H9 (cell line): ENCODE results near the gene CD300C. TPM values are rescaled to one million over a fixed set of nuclear protein-coding genes. Genes with fewer than 3 reads are reported as not detected.
"Not testable (repeated sequence)": the region's sequence is repeated elsewhere in the genome, so short reads cannot be mapped to it uniquely, and the experiment has no call there.

Experiments
- DNase-seq: peaks from one replicate; pipeline ENCODE4 v3.0.0-alpha.2; 2017
- H2AFZ ChIP-seq: one replicate; pipeline ENCODE4 v1.6.1; 2013; ENCODE audit warnings: mild to moderate bottlenecking, low read length, control low read depth, moderate library complexity
- H2AK5ac ChIP-seq: 2 replicates; pipeline ENCODE4 v1.6.1; 2013; ENCODE audit warnings: low read length, control low read depth, mixed read lengths; ENCODE audit not compliant: insufficient read length
- H2BK120ac ChIP-seq: one replicate; pipeline ENCODE4 v1.6.1; 2013; ENCODE audit warnings: low read depth, mild to moderate bottlenecking, low read length, control low read depth, inconsistent platforms; ENCODE audit not compliant: poor library complexity, severe bottlenecking
- H2BK12ac ChIP-seq: 2 replicates; pipeline ENCODE4 v1.6.1; 2013; ENCODE audit warnings: low read length, control low read depth, mixed read lengths, low read depth; ENCODE audit not compliant: insufficient read length
- H2BK15ac ChIP-seq: 2 replicates; pipeline ENCODE4 v1.6.1; 2013; ENCODE audit warnings: low read depth, low read length, control low read depth
- H2BK20ac ChIP-seq: one replicate; pipeline ENCODE4 v1.6.1; 2013; ENCODE audit warnings: low read depth, mild to moderate bottlenecking, low read length, control low read depth, inconsistent platforms; ENCODE audit not compliant: poor library complexity, severe bottlenecking
- H2BK5ac ChIP-seq: 2 replicates; pipeline ENCODE4 v1.6.1; 2013; ENCODE audit warnings: low read length, control low read depth, mixed read lengths; ENCODE audit not compliant: insufficient read length
- H3K14ac ChIP-seq: 2 replicates; pipeline ENCODE4 v1.6.1; 2013; ENCODE audit warnings: low read length, control low read depth; ENCODE audit not compliant: insufficient read depth
- H3K18ac ChIP-seq: 2 replicates; pipeline ENCODE4 v1.6.1; 2013; ENCODE audit warnings: low read depth, mild to moderate bottlenecking, mixed read lengths, low read length, control low read depth; ENCODE audit not compliant: insufficient read length
- H3K23ac ChIP-seq: 2 replicates; pipeline ENCODE4 v1.6.1; 2013; ENCODE audit warnings: low read length, control low read depth, mixed read lengths, low read depth; ENCODE audit not compliant: insufficient read length
- H3K23me2 ChIP-seq: 2 replicates; pipeline ENCODE4 v1.6.1; 2013; ENCODE audit warnings: low read depth, mild to moderate bottlenecking, mixed read lengths, low read length, control low read depth; ENCODE audit not compliant: insufficient read length, poor library complexity, severe bottlenecking
- H3K27ac ChIP-seq: 2 replicates; pipeline ENCODE4 v1.5.1; 2013; ENCODE audit warnings: low read length, control low read depth, mixed read lengths, low read depth; ENCODE audit not compliant: insufficient read length
- H3K27me3 ChIP-seq: 2 replicates; pipeline ENCODE4 v1.6.1; 2013; ENCODE audit warnings: low read length, control low read depth, inconsistent platforms; ENCODE audit not compliant: insufficient read depth
- H3K4ac ChIP-seq: 2 replicates; pipeline ENCODE4 v1.6.1; 2013; ENCODE audit warnings: low read depth, mild to moderate bottlenecking, control low read depth, inconsistent platforms, low read length, moderate library complexity
- H3K4me1 ChIP-seq: 2 replicates; pipeline ENCODE4 v1.6.1; 2013; ENCODE audit warnings: low read length, control low read depth, inconsistent platforms; ENCODE audit not compliant: insufficient read depth
- H3K4me2 ChIP-seq: 2 replicates; pipeline ENCODE4 v1.6.1; 2013; ENCODE audit warnings: low read length, control low read depth, mixed read lengths; ENCODE audit not compliant: insufficient read length, insufficient read depth
- H3K56ac ChIP-seq: 2 replicates; pipeline ENCODE4 v1.6.1; 2013; ENCODE audit warnings: low read depth, mild to moderate bottlenecking, mixed read lengths, low read length, control low read depth; ENCODE audit not compliant: insufficient read length
- H3K79me1 ChIP-seq: 2 replicates; pipeline ENCODE4 v1.6.1; 2013; ENCODE audit warnings: low read depth, mild to moderate bottlenecking, moderate library complexity, low read length, control low read depth, inconsistent platforms; ENCODE audit not compliant: insufficient read depth, poor library complexity, severe bottlenecking
- H3K79me2 ChIP-seq: 2 replicates; pipeline ENCODE4 v1.6.1; 2013; ENCODE audit warnings: low read length, control low read depth, inconsistent platforms; ENCODE audit not compliant: insufficient read depth
- H3K9ac ChIP-seq: 2 replicates; pipeline ENCODE4 v1.6.1; 2013; ENCODE audit warnings: low read length, control low read depth, mixed read lengths; ENCODE audit not compliant: insufficient read length; ENCODE audit errors: extremely low read depth
- H3K9me3 ChIP-seq: one replicate; pipeline ENCODE4 v1.6.1; 2013; ENCODE audit warnings: low read depth, low read length, inconsistent platforms; ENCODE audit not compliant: control insufficient read depth
- H3T11ph ChIP-seq: one replicate; pipeline ENCODE4 v1.6.1; 2013; ENCODE audit warnings: mild to moderate bottlenecking, low read length, control low read depth, inconsistent platforms
- H4K20me1 ChIP-seq: one replicate; pipeline ENCODE4 v1.6.1; 2013; ENCODE audit not compliant: control insufficient read depth, insufficient read length, insufficient read depth
- H4K5ac ChIP-seq: 2 replicates; pipeline ENCODE4 v1.6.1; 2013; ENCODE audit warnings: low read depth, mild to moderate bottlenecking, mixed read lengths, low read length, control low read depth; ENCODE audit not compliant: insufficient read length
- H4K8ac ChIP-seq: replicated peaks from 2 replicates; pipeline ENCODE4 v1.6.1; 2013; ENCODE audit warnings: low read length, control low read depth, mixed read lengths, low read depth; ENCODE audit not compliant: insufficient read length
- H4K91ac ChIP-seq: 2 replicates; pipeline ENCODE4 v1.6.1; 2013; ENCODE audit warnings: low read depth, mild to moderate bottlenecking, moderate library complexity, mixed read lengths, low read length, control low read depth; ENCODE audit not compliant: insufficient read length
- H3K27ac Mint-ChIP-seq, 3 experiments: 2 replicates in 2 of 3; 3 replicates in 1 of 3; pipeline ENCODE4 v1.8.0; 2020 to 2021; ENCODE audit warnings: mixed read lengths in 3 of 3, mild to moderate bottlenecking in 1 of 3, moderate library complexity in 1 of 3
- H3K27me3 Mint-ChIP-seq: 2 replicates; pipeline ENCODE4 v1.8.0; 2021; ENCODE audit warnings: low read depth, mild to moderate bottlenecking, moderate library complexity, mixed read lengths
- H3K36me3 Mint-ChIP-seq, 3 experiments: 2 replicates in 2 of 3; 3 replicates in 1 of 3; pipeline ENCODE4 v1.8.0; 2020 to 2021; ENCODE audit warnings: low read depth in 3 of 3, mixed read lengths in 3 of 3; ENCODE audit not compliant: insufficient read depth in 1 of 3
- H3K4me1 Mint-ChIP-seq, 2 experiments: 2 replicates each; pipeline ENCODE4 v1.8.0; 2020; ENCODE audit warnings: mixed read lengths in 2 of 2
- H3K4me3 Mint-ChIP-seq, 2 experiments: 2 replicates in 1 of 2; 3 replicates in 1 of 2; pipeline ENCODE4 v1.8.0; 2020 to 2021; ENCODE audit warnings: mild to moderate bottlenecking in 2 of 2, mixed read lengths in 2 of 2, moderate library complexity in 1 of 2
- H3K9me3 Mint-ChIP-seq, 2 experiments: 2 replicates in 1 of 2; 3 replicates in 1 of 2; pipeline ENCODE4 v1.8.0; 2020; ENCODE audit warnings: mild to moderate bottlenecking in 2 of 2, mixed read lengths in 2 of 2, moderate library complexity in 1 of 2
- WGBS: extraction: QIAGEN DNeasy Blood & Tissue Kit; methylation state at CpG from one replicate; pipeline ENCODE4 v1.1.7; 2013; ENCODE audit warnings: missing lambda C conversion rate, low lambda C conversion rate, mixed read lengths; ENCODE audit not compliant: insufficient read length; ENCODE audit errors: extremely low coverage; 5-methylcytosine and 5-hydroxymethylcytosine counted together
- total RNA-seq: library from RNA; stranded (reverse); gene quantifications from 2 replicates; pipeline ENCODE4 v1.2.1, GENCODE V29; 2021
- TF ChIP-seq, protein P1 (sequence below): fragments of 200-600 bp; sonication (generic); conservative IDR thresholded peaks from 3 replicates; pipeline ENCODE4 v1.8.0; 2021; ENCODE audit warnings: antibody characterized with exemption, mild to moderate bottlenecking

Gene CD300C
- total RNA-seq, 1 experiment from 2014 or later, result not detected

- no peaks in the 10 kb centered on the region for H4K20me1 ChIP-seq
- H2BK20ac ChIP-seq, result no peak overlapping the region
- peaks cover 9% of the 10 kb centered on the region for H3K9me3 ChIP-seq
- H3K23ac ChIP-seq, result no peak overlapping the region
- no peak overlapping the region for H2AK5ac ChIP-seq
- no peaks in the 10 kb centered on the region for H3K79me2 ChIP-seq
- no peak overlapping the region for H2BK120ac ChIP-seq
- no peaks in the 10 kb centered on the region for H3K79me1 ChIP-seq
- H3K23me2 ChIP-seq, result no peaks in the 10 kb centered on the region
- Mint-ChIP-seq H3K9me3 (peaks cover 23 to 35% of the 10 kb centered on the region in 2 experiments), H3K27ac (peak overlapping the region in 1 of 3 experiments; percentile 42; a peak in 3 of 7 replicates), H3K4me1 (peaks cover 11 to 12% of the 10 kb centered on the region in 2 experiments), H3K36me3 (peaks cover 12 to 28% (median 14%) of the 10 kb centered on the region in 3 experiments), H3K27me3 (peaks cover 54% of the 10 kb centered on the region), H3K4me3 (no peak overlapping the region)
- TF ChIP-seq, protein P1, sequence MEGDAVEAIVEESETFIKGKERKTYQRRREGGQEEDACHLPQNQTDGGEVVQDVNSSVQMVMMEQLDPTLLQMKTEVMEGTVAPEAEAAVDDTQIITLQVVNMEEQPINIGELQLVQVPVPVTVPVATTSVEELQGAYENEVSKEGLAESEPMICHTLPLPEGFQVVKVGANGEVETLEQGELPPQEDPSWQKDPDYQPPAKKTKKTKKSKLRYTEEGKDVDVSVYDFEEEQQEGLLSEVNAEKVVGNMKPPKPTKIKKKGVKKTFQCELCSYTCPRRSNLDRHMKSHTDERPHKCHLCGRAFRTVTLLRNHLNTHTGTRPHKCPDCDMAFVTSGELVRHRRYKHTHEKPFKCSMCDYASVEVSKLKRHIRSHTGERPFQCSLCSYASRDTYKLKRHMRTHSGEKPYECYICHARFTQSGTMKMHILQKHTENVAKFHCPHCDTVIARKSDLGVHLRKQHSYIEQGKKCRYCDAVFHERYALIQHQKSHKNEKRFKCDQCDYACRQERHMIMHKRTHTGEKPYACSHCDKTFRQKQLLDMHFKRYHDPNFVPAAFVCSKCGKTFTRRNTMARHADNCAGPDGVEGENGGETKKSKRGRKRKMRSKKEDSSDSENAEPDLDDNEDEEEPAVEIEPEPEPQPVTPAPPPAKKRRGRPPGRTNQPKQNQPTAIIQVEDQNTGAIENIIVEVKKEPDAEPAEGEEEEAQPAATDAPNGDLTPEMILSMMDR, result no peak
- H3K18ac ChIP-seq, result no peak overlapping the region
- no peak overlapping the region for H4K5ac ChIP-seq
- no peaks in the 10 kb centered on the region for H3K4me1 ChIP-seq
- 0 out of 2 replicates have a peak, but pooled peaks cover 2% of the 10 kb centered on the region for H3K27me3 ChIP-seq
- no peak overlapping the region for H3K9ac ChIP-seq
- H4K91ac ChIP-seq, result no peak overlapping the region
- H3K4ac ChIP-seq, result no peak overlapping the region
- H3T11ph ChIP-seq, result no peak overlapping the region
- no CpG with 5 or more reads among the region's 6 CpGs for WGBS
- peak; percentile 44 for DNase-seq
- H2AFZ ChIP-seq, result no peak overlapping the region
- H2BK15ac ChIP-seq, result no peak overlapping the region
- H3K14ac ChIP-seq, result no peak overlapping the region
- no peak overlapping the region for H3K4me2 ChIP-seq
- no peak overlapping the region for H2BK5ac ChIP-seq
- H2BK12ac ChIP-seq, result no peak overlapping the region
- no peak overlapping the region for H3K56ac ChIP-seq
- H3K27ac ChIP-seq, result no peak overlapping the region
- no peak overlapping the region for H4K8ac ChIP-seq
These were observed 13.1 kb upstream of the CD300C start for GRCh38 chr17:74558882-74559519.

GRCh38 chr17:74558402-74558801, 12.5 kb upstream of the CD300C start:
- not testable (repeated sequence) for H2AK5ac ChIP-seq, H3K4me2 ChIP-seq, H3K79me2 ChIP-seq, DNase-seq, H2BK15ac ChIP-seq, H3K9me3 ChIP-seq, H4K20me1 ChIP-seq, H3K79me1 ChIP-seq, H2AFZ ChIP-seq, H3K14ac ChIP-seq, H3K9ac ChIP-seq, H3T11ph ChIP-seq, H3K4ac ChIP-seq, H4K5ac ChIP-seq, H2BK20ac ChIP-seq, H3K23me2 ChIP-seq, H3K23ac ChIP-seq, H2BK12ac ChIP-seq, H4K8ac ChIP-seq, H3K4me3 Mint-ChIP-seq, H3K27me3 ChIP-seq, H3K56ac ChIP-seq, H3K27ac ChIP-seq, H4K91ac ChIP-seq, H3K4me1 ChIP-seq, H2BK120ac ChIP-seq, H2BK5ac ChIP-seq, H3K18ac ChIP-seq
- peaks cover 56% of the 10 kb centered on the region for H3K27me3 Mint-ChIP-seq
- H3K9me3 Mint-ChIP-seq, result peaks cover 23 to 32% of the 10 kb centered on the region in 2 experiments
- H3K27ac Mint-ChIP-seq, result peak overlapping the region in 2 of 3 experiments; percentile 37 to 46; a peak in 1 of 7 replicates
- peaks cover 11 to 12% of the 10 kb centered on the region in 2 experiments for H3K4me1 Mint-ChIP-seq
- no CpG with 5 or more reads among the region's 4 CpGs for WGBS
- peaks cover 12 to 28% (median 14%) of the 10 kb centered on the region in 3 experiments for H3K36me3 Mint-ChIP-seq
